NCI-H748 treated with DMSO at 0.1 percent for 48 hours (cell line): ENCODE results near the gene NOX3.
A peak's percentile ranks its signal among the peaks of the same experiment; 100 is the strongest.
"Not testable (repeated sequence)": the region's sequence is repeated elsewhere in the genome, so short reads cannot be mapped to it uniquely, and the experiment has no call there.

Experiments
- DNase-seq: peaks from one replicate; lab custom pipeline; 2025; lab: John Stamatoyannopoulos, UW

NOX3 gene

DNA sequence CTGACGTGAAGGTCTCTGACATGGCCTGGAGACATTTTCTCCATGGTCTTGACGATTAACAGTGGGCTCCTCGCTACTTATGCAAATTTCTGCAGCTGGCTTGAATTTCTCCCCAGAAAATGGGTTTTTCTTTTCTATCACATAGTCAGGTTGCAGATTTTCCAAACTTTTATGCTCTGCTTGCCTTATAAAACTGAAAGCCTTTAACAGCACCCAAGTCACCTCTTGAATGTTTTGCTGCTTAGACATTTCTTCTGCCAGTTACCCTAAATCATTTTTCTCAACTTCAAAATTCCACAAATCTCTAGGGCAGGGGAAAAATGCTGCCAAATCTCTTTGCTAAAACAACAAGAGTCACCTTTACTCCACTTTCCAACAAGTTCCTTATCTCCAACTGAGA lies 12.9 kb upstream of the NOX3 start:
- not testable (repeated sequence) for DNase-seq

DNA sequence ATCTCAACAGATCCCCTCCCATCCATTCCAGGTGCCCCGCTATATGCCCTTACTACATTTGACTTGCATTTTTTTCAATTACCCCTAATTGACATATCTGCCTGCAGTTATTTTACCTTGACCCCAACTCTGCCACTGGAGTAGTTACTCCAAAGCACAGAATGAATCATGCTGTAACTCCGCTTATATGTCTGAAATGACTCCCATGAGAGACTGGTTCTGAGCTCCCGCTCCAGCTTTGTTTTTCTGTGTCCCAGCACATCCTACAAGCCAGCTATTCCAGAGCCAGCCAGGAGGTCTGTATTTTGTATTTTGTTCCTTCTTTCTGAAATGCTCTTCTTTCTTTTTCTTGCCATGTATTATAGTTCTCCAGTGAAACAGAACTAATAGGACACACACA lies 10.9 kb upstream of the NOX3 start:
- DNase-seq, result no peak

DNA sequence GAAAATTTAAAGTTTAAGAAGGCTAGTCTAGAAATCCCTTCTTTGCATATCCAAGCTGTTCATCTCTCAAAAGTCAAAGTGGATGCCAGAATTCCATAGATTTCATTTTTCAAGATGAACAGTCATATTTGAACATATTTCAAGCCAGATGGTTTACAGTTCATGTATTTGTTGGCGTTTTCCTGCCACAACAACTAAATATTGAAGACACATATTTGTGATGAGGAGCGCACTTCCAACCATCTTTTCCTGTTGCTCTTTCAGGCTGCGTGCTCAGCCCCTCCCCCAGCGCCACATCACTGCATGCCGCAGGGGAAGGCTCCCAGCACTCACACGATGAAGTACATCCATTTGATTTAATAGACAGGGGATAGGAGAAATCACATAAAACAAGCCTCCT lies 5.9 kb upstream of the NOX3 start:
- no peak for DNase-seq

DNA sequence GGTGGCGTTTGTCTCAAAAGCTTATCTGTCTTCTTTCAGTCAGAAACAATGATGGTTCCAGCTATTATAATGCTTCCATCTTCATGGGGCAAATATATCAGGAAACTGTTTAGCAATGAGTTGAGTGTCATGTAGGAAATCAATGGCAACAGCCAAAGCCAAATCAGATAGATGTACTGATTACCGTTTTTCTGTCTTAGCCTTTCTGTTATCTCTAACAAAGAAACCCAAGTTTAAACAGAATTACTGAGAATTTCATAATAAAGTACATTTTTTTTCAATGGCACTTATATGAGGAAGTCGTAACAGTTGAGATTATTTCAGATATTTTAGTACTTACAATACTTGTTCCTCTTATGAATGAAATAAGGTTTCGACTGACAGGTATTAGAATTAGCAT lies 1.2 kb downstream of the NOX3 start:
- DNase-seq, result no peak

DNA sequence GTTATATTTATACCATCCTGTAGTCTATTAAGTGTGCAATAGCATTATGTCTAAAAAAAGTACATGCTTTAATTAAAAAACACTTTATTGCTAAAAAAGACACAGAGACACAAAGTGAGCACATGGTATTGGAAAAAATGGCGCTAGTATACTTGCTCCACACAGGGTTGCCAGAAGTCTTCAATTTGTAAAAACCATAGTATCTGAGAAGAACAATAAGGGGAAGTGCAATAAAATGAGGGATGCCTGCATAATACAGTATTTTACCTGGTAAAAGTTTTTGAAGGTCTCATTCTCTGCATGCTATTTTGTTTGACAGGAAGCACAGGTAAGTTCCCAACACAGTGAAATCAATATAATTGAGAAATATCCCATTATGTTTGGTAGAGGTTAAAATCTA lies 1.6 kb downstream of the NOX3 start:
- no peak for DNase-seq

DNA sequence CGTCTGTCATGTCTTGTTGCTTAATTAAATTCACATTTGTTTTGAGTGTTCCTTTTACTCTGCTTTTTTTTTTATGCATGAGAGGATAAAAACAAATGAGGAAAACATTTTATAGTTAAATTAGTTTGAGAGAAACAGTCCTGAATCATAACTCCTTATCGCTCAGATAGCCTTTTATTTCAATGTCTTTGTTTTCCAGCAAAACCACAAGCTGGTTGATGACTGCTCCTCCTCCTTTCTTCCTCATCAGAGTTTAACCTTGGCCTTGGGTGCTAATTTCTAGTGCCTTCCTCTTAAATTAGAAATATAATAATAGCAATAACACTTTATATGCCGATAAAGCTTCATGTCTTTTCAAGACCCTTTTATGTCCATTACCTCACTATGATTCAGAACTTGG lies 3.1 kb downstream of the NOX3 start:
- DNase-seq, result no peak

DNA sequence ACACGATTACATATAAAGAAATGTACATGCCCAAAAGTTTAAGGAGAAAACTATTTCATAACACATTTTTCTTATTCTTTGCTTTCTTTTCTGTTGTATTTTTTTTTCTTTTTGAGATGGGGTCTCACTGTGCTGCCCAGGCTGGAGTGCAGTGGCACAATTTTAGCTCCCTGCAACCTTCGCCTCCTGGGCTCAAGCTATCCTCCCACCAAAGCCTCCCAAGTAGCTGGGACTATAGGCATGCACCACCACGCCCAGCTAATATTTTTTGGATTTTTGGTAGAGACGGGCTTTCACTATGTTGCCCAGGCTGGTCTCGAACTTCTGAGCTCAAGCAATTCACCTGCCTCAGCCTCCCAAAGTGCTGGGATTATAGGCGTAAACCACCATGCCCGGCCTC lies 4.1 kb downstream of the NOX3 start:
- DNase-seq, result not testable (repeated sequence)

DNA sequence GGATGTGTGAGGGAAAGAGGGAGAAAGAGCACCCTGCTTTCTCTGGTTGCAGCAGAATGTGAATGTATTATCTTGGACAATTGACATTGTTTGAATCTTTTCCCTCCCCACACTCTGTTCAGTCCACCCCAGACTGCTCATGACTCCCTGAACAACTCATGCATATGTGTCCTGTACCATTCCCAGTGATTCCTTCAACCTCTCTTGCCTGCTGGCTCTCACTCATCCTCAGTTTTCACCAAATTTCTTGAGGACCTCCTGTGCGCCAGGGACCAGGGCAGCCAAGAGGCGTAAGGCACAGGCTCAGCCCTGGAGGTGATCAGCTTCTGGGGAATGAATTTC lies 5.4 kb downstream of the NOX3 start:
- no peak for DNase-seq

DNA sequence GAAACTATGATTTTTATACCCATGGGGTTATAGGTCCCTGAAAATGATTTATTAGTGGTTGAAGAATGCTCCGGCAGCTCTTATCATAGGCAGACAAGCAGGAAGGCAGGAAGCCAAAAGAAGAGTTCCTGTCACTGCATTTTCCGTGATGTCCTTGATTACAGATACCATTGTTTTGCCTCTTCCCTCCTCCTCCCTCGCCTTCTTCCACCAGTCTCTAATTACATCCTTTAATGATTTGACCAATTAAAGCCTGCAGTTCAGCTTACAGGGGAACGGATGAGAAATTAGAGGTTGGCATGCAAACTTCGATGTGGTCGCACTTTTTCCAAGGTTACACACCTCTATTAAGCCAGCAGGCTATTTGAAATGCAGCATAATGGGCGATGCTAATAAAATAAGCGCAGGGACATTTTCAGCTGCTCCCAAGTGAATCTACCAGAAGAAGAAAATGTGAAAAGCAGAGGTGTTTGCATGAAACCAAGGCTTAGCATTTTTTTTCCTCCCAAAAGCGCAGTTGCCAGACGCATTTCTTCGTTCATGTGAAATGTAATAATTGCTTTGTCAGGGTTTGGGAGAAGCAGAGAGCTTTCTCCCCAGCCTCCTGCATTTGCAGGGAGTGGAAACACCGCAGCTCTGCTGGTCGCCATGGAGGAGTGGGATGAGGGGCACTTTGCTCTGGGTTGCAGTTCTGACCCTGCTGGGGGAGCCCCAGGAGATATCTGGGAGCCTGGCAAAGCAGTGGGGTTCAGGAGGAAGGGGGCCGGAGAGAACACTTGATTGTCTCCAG lies 6.0 kb downstream of the NOX3 start:
- DNase-seq, result peak; percentile 65

DNA sequence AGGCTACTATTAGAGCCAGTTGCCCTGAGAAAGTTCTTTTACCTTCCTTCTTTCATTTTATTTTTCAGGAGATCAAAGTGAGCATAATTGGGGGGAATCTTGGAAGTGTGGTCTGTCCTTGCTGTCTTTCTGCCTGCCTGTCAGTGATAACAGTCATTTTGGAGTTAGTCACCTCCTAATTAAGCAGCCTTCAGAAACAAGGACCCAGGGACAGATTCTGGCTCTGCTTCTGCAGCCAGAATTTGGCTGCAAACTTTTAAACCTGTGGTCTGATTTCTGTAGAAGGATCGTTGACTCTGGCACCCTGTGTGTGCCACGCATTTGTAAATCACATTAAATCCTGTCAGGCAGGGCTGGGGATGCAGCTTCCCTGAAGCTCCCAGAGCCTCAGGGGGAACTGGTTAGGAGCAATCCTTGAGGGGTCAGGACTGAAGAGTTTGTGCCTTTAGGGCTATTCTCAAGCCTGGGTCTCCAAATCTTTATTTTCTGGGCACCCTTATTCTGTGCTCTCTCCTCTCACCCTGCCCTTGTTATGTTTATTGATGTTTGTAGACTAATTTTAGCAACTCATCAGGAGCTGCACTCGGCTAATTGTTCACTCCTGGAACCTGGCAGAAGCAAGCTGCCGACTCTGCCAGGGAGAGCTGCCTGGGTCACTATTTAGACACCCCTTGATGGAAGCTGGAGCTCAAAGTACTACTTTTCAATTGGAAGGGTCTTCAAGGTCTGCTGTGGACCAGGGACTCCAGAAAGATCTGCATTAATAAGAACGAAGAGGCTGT lies 6.8 kb downstream of the NOX3 start:
- DNase-seq, result peak; percentile 65

DNA sequence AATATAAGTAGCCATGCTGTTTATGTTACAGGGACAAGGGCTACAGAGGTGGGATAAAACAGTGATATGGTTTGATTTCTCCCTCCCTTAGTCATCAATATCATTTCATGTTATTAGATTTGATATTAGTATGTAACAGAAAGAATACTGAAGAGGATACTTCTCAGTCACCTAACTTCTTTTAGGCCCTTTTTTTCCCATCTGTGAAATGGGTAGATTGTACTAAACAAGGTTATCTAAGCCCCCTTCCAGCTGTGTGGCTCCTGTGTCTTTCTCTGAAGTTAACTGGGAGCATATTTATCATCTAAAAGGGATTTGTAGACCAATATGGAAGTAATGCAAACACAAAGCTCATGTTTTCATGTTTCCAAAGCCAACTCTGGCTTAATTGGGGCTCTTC lies 7.7 kb downstream of the NOX3 start:
- DNase-seq, result no peak

DNA sequence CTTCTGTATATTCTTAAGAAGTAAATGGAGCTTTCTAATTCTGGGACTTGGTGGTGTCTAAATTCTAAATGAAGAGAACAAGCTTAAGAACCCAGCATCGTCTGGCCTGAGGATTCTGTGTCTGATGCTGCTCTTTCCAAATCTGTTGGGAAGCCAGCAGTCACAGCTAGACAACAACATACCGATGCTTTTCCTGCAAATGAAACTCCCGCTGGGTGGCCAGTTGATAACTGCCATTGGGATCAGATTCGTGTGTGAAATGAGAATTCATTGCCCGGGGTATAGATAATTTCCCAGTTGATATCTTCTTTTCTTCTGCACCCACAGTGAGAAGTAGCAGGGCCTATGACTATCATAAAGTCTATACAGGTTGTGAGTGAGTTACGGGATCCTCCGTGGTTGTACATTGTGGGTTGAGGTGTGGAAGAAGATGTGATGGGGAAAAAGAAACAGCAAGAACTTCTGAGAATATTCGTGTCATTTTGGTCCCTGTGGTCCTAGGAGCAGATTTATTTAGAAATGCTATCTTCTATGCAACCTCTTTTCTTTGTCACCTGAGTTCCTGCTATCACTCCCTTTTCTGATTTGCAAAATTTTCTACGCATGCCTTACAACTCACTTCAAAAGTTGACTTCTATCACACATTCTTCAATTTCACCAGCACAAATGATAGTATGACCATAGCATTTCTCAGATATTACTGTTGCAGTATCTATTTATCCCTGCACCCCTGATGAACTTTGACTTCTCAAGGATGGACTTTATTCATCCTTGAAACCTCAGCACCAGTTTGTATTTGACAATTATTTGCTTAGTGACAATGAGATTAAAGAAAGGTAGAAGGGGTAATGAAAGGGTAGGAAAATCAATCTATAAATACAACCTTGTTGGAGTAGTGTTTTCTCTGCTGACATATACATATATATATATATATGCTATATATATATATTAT lies 10.4 kb downstream of the NOX3 start:
- DNase-seq, result no peak

DNA sequence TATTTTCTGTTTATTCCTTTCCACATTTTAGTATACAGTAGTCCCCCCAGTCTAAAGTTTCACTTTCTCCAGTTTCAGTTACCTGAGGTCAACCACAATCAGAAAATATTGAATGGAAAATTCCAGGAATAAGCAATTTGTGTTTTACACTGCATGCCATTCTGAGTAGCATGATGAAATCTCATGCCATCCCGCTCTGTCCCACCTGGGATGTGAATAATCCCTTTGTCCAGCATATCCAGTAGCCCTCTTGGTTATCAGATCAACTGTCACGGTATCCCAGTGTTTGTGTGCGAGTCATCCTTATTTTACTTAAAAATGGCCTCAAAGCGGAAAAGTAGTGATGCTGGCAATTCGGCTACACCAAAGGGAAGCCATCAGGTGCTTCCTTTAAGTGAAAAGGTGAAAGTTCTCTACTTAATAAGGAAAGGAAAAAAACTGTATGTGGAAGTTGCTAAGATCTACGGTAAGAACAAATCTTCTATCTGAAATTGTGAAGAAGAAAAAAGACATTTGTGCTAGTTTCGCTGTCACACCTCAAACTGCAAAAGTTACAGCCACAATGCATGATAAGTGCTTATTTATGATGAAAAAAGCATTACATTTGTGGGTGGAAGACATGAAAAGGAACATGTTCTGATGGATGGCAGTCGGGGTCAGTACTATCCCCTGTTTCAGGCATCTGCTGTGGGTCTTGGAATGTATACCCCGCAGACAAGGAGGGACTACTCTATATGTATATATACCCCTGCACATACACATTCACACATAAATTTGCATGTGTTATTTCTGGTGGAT lies 11.3 kb downstream of the NOX3 start:
- no peak for DNase-seq

DNA sequence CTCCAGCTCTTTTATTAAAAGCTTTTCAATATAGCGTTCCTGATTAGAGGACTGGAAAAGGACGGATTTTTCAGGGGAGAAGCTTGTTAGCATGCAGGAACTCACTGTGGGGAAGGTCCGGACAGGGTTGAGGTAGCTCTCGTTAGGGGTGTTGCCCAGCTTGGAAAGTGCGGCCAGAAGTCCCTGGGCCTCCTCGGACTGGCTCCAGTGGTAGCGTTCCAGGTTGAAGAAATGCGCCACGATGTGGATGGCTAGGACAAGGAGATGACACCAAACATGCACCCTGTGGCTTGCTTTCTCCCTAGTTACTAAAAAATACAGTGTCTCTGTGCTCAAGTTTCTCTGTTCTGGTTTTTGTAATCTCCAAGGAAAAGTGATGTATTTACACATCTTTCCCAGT lies 12.5 kb downstream of the NOX3 start:
- no peak for DNase-seq

DNA sequence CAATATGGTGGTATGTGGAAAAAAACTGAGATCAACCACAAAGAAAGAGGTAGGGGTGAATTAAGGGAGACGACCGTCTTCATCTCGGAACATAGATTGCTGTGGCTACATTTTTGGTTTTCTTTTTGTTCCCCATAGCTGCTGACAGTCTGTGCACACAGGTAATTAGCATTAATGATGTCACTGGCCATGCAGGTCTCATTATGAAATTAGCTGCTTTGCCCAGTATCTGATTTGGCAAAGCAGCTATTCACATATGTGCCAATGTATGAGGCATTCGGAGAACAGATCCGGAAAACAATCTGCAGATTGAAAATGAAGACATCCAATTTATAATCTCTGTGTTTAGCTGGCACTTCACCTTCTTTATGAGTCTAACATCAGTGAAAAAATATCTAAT lies 13.1 kb downstream of the NOX3 start:
- DNase-seq, result no peak

DNA sequence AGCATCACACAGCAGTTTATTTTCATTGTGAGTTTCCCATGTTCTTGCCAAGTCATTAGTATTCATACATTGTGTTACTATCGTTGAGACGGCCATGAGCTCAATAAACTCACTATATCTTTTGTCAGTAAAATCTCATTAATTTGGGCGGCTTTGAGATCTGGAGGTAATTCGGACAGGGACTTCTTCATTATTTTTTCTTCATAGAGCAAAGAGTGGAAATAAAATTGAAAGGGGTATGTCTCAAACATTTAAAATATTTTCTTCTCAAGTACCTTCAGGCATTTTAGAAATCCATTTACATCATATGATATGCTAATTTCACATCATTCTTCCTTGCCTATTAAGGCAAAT lies 14.6 kb downstream of the NOX3 start:
- DNase-seq, result no peak

DNA sequence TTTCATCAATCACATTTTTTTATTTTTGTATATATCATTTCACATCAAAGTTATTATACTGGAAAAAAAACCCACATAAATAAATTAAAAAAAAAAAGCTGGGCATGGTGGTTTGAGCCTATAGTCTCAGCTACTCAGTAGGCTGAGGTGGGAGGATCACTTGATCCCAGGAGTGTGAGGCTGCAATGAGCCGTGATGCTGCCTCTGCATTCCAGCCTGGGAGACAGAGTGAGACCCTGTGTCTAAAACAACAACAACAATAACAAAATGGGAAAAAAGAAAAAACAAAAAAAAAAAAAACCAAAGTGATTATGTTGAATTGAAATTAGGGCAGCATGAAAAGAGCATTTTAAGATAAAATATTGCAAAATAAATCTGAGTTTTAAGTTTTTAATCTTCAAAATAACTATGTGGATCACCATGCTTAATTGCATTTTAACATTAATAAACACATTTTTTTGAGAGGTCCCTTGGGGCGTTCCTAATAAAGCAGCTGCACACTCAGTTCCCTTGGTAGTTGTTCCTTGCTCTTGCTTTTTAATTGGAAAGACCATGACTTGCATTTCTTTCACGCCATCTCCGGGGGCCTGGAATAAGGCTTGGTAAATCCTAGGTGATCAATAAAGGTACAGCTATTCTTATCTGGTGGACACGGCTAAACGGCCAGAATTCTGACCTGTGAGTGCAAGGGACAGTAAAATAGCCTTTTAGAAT lies 15.1 kb downstream of the NOX3 start:
- DNase-seq, result no peak

DNA sequence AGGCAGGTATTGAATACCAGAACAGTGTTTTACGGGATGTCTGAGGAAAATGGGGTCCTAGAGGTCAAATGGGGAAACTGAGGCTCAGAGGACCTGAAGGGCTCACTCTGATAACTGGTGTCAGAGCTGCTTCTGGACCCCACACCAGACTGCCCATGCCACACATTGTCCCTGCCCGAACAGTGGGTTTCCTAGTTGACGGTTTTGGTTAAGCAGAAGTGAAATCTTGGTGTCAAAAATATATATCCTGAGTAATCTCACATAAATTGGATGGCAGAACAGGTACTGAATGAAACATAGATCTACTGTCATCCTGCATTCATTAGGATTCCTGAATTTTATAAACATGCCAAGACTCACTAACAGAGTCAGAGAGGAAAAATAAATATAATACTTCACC lies 16.3 kb downstream of the NOX3 start:
- DNase-seq, result no peak

DNA sequence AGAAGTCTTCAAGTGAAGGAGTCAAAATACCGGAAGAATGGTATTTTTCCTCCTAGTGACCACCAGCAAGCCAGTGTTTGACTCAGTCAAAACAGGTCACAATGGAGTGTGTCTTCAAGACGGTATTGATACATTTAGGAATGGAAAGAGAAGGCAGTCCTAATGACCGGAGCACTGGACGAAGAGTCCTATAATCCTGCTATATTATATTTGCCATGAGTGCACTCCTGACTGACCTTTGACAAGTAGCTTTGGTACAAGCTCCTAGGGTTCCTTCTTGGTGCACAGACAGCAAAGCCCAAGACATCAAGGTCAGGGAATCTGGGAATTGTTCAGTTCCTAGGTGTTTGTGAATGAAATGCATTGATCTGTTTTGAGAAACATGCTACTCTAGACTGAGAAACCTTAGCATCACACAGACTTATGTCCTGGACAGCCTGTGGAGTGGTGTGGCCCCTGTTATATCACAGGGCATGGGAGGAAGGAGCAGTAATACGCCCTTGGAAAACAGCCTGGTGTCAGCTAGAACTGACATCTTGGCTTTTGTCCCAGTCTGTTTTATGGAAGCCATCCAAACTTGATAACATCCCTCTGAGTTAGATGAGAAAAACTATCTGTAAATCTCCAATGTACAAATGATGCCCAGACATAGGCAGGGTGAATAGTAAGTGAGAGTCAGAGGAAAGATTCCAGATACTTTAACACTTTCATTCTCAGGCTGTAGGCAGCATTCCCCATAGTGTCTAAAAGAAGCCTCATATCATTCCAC lies 18.5 kb downstream of the NOX3 start:
- no peak for DNase-seq

DNA sequence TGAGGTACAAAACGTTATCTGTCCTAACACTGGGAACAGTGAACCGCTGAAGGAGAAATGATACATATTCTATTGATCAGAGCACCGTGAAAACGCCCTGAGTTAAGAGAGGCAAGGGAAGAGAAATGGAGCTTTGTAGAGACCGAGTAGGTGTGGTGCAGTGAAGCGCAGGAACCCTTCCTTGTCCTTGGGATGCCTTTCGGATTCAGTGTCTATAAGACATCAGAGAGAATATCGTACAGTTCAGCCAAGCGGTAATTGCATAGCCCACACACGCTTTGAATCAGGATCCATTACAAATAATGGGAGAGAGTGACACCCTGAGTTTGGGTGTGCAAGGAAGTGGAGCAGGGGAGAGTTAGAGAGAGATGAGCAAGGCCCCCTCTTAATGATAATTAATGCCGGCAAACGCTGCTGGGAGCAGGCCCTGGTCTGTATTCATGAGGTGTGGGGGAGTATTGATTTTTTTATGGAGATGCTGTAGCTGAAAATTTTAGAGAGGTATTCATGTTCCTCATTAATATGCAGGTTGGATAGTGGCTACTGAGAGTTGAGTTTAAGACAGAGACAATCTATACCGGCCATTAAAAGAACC lies 20.7 kb downstream of the NOX3 start:
- DNase-seq, result no peak
